NCI-H1694 treated with DMSO at 0.1 percent for 48 hours (cell line): Measurements from ENCODE around the gene BSPH1.
"Not testable (repeated sequence)": the region's sequence is repeated elsewhere in the genome, so short reads cannot be mapped to it uniquely, and the experiment has no call there.

Experiments used
- DNase-seq: peaks from one replicate; lab custom pipeline; 2025; lab: John Stamatoyannopoulos, UW

BSPH1 gene

GRCh38 chr19:47920107-47920506 lies 71.9 kb downstream of the BSPH1 start:
- DNase-seq: not testable (repeated sequence)
